ENCODE data around the gene ZNF14. TPM values are rescaled to one million over a fixed set of nuclear protein-coding genes. Genes with fewer than 3 reads are reported as not detected.

ZNF14 gene
- total and polyA plus RNA-seq, 10 of the 15 experiments (the other 5 are each of a cell fraction or from before 2014, with no cell fraction given), result 2.5 to 7.2 (median 4.6) TPM

DNA sequence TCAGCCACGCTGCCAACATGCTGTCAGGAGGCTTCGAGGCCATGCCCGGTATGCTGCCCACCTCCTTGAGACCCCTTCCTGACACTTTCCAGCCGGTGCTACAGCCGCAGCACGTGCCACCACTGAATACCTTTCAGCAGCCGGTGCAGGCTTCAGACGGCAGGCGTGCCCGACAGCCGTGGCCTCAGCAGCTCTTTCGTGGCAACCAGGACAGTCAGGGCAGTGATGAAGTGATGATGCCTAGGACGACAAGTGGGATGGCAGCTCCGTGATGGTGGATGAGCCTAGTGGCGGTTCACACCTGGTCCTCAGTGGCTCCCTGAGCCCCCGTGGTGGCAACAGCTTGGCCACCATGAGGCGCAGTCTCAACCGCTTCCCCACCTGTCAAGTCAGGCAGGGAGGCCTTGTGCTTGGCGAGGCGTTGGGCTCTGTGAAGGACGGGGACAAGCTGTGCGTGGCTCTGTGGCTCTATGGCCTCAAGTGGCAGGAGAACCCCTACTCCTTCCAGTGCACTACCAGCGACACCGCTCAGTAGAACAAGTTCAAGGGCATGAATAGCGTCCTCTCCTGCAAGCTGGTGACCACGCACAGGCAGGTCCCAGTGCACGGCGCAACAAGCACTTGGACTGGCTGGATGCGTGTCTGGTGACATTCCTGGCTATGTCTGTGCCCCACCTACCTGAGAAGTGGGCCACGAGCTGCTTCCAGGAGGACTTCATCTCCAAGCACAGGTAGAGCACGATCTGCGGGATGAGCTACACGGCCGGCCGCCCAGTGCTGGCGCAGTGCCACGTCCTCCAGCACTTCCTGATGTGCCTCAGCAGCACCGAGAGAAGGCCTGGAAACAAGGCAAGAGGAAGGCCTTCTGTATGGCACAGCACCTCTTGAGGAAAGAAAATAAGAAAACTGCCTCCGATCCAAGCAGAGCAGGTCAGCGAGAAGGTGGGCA lies 18.2 kb upstream of the ZNF14 start:
- TF ChIP-seq STAT3 (IDR thresholded peaks at IDR 0.05; ENCODE audit: low read depth, low read length) (no peak), SREBF2 (IDR thresholded peaks at IDR 0.05; ENCODE audit: low read length) (no peak), BACH1 (IDR thresholded peaks at IDR 0.05; ENCODE audit: borderline replicate concordance) (no peak), ZNF622 (IDR thresholded peaks at IDR 0.05) (no peak), TCF7 (IDR thresholded peaks at IDR 0.05; ENCODE audit: borderline replicate concordance) (no peak), WRNIP1 (IDR thresholded peaks at IDR 0.05; ENCODE audit: borderline replicate concordance, low read depth, low read length) (no peak), ASH2L (IDR thresholded peaks at IDR 0.05; ENCODE audit: borderline replicate concordance, low read depth) (no peak), TCF3 (IDR thresholded peaks at IDR 0.05; ENCODE audit: borderline replicate concordance, insufficient read depth, low read depth, low read length) (no peak), ZBED1 (IDR thresholded peaks at IDR 0.05; ENCODE audit: borderline replicate concordance) (no peak), ZNF24 (IDR thresholded peaks at IDR 0.05) (no peak), NR2C2 (IDR thresholded peaks at IDR 0.05; ENCODE audit: borderline replicate concordance, control insufficient read depth, insufficient read length, low read depth) (no peak), CREB1 (IDR thresholded peaks at IDR 0.05; ENCODE audit: low read depth) (no peak)
- TF ChIP-seq, protein P1, sequence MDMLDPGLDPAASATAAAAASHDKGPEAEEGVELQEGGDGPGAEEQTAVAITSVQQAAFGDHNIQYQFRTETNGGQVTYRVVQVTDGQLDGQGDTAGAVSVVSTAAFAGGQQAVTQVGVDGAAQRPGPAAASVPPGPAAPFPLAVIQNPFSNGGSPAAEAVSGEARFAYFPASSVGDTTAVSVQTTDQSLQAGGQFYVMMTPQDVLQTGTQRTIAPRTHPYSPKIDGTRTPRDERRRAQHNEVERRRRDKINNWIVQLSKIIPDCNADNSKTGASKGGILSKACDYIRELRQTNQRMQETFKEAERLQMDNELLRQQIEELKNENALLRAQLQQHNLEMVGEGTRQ (IDR thresholded peaks at IDR 0.05; ENCODE audit: borderline replicate concordance, low read depth, low read length), result no peak
- TF ChIP-seq, protein P2, sequence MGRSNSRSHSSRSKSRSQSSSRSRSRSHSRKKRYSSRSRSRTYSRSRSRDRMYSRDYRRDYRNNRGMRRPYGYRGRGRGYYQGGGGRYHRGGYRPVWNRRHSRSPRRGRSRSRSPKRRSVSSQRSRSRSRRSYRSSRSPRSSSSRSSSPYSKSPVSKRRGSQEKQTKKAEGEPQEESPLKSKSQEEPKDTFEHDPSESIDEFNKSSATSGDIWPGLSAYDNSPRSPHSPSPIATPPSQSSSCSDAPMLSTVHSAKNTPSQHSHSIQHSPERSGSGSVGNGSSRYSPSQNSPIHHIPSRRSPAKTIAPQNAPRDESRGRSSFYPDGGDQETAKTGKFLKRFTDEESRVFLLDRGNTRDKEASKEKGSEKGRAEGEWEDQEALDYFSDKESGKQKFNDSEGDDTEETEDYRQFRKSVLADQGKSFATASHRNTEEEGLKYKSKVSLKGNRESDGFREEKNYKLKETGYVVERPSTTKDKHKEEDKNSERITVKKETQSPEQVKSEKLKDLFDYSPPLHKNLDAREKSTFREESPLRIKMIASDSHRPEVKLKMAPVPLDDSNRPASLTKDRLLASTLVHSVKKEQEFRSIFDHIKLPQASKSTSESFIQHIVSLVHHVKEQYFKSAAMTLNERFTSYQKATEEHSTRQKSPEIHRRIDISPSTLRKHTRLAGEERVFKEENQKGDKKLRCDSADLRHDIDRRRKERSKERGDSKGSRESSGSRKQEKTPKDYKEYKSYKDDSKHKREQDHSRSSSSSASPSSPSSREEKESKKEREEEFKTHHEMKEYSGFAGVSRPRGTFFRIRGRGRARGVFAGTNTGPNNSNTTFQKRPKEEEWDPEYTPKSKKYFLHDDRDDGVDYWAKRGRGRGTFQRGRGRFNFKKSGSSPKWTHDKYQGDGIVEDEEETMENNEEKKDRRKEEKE (IDR thresholded peaks at IDR 0.05), result no peak
- TF ChIP-seq, protein P3, sequence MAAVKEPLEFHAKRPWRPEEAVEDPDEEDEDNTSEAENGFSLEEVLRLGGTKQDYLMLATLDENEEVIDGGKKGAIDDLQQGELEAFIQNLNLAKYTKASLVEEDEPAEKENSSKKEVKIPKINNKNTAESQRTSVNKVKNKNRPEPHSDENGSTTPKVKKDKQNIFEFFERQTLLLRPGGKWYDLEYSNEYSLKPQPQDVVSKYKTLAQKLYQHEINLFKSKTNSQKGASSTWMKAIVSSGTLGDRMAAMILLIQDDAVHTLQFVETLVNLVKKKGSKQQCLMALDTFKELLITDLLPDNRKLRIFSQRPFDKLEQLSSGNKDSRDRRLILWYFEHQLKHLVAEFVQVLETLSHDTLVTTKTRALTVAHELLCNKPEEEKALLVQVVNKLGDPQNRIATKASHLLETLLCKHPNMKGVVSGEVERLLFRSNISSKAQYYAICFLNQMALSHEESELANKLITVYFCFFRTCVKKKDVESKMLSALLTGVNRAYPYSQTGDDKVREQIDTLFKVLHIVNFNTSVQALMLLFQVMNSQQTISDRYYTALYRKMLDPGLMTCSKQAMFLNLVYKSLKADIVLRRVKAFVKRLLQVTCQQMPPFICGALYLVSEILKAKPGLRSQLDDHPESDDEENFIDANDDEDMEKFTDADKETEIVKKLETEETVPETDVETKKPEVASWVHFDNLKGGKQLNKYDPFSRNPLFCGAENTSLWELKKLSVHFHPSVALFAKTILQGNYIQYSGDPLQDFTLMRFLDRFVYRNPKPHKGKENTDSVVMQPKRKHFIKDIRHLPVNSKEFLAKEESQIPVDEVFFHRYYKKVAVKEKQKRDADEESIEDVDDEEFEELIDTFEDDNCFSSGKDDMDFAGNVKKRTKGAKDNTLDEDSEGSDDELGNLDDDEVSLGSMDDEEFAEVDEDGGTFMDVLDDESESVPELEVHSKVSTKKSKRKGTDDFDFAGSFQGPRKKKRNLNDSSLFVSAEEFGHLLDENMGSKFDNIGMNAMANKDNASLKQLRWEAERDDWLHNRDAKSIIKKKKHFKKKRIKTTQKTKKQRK (IDR thresholded peaks at IDR 0.05; ENCODE audit: low read depth, low read length), result no peak
- TF ChIP-seq, protein P4, sequence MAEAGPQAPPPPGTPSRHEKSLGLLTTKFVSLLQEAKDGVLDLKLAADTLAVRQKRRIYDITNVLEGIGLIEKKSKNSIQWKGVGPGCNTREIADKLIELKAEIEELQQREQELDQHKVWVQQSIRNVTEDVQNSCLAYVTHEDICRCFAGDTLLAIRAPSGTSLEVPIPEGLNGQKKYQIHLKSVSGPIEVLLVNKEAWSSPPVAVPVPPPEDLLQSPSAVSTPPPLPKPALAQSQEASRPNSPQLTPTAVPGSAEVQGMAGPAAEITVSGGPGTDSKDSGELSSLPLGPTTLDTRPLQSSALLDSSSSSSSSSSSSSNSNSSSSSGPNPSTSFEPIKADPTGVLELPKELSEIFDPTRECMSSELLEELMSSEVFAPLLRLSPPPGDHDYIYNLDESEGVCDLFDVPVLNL (IDR thresholded peaks at IDR 0.05; ENCODE audit: low read depth, low read length), result no peak
- H3K27ac ChIP-seq (ENCODE audit: control insufficient read depth, insufficient read depth), result no peak overlapping the region
- no peak overlapping the region for H3K4me2 ChIP-seq (ENCODE audit: control insufficient read depth, insufficient read depth)
- ChIA-PET SMC1A (ENCODE audit: uncharacterized antibody, unreplicated experiment) (no interaction called here), CTCF (no interaction called here), POLR2A (no interaction called here), RAD21 (ENCODE audit: unreplicated experiment) (no interaction called here)
- H3K4me1 ChIP-seq (ENCODE audit: control insufficient read depth, insufficient read depth, low read length), result no peaks in the 10 kb centered on the region
- H3K4me3 ChIP-seq, result no peak overlapping the region
- intact Hi-C loops (cut with micrococcal nuclease; ENCODE audit: unreplicated experiment), result no loop called here
- no peak for DNase-seq (ENCODE audit: low read depth, low spot score)
- no peaks in the 10 kb centered on the region for H3K36me3 ChIP-seq (ENCODE audit: control insufficient read depth in 2 of 2, insufficient read depth in 2 of 2, low read length in 1 of 2)
- no peaks in the 10 kb centered on the region for H4K20me1 ChIP-seq (ENCODE audit: control insufficient read depth, insufficient read depth)
- no peaks in the 10 kb centered on the region for H3K79me2 ChIP-seq (ENCODE audit: control insufficient read depth, insufficient read depth, low read length)
- no peak overlapping the region for H3K9ac ChIP-seq (ENCODE audit: control insufficient read depth, insufficient read depth, low read length)
- WGBS (ENCODE audit: insufficient coverage, insufficient replicate concordance, low lambda C conversion rate, missing lambda C conversion rate), result 57% methylated on average over 39 of the region's 40 CpGs
- H2AFZ ChIP-seq (ENCODE audit: control insufficient read depth, low read depth, low read length), result no peak overlapping the region
- in situ Hi-C loops (cut with MboI), result no loop called here
- H3K9me3 ChIP-seq (replicated peaks; ENCODE audit: control insufficient read depth, insufficient read depth, low read length), result peaks cover 5% of the 10 kb centered on the region; the same call in 1 of the 3 replicates
- no peak for FAIRE-seq
- no peaks in the 10 kb centered on the region for H3K27me3 ChIP-seq (replicated peaks in 1 of 2; ENCODE audit: control insufficient read depth in 2 of 2, insufficient read depth in 2 of 2, low read length in 1 of 2)
- no TSS peak for BruUV-seq (replicated peaks)
- no peak for ATAC-seq

Data from GM12878 (cell line).